GM12878 (cell line): ENCODE data around the gene TDRD12. TPM values are rescaled to one million over a fixed set of nuclear protein-coding genes. Genes with fewer than 3 reads are reported as not detected.

Experiments
- ATAC-seq: fragments of 200-7000 bp; cut with Tn5 transposase; 3 replicates; pipeline ENCODE4 v1.9.1; 2020; ENCODE audit warnings: mild to moderate bottlenecking, moderate library complexity
- BruUV-seq: library from RNA; stranded (reverse); fragments of 400-500 nt; replicated peaks from 2 replicates; lab custom pipeline; 2021; lab: Mats Ljungman, UMichigan
- CTCF ChIA-PET: fragments of 300-600 bp; sonication (Branson Sonifier 250); formaldehyde crosslinking; extraction: SDS; loops from one replicate; lab custom pipeline; 2021; ENCODE audit warnings: inconsistent platforms; lab: Yijun Ruan, JAX
- POLR2A ChIA-PET: fragments of 350-600 bp; formaldehyde crosslinking; extraction: SDS; loops from one replicate; lab custom pipeline; 2021; ENCODE audit warnings: inconsistent platforms; lab: Charles Lee
- RAD21 ChIA-PET: fragments of 300-600 bp; sonication (Branson Sonifier 250); formaldehyde crosslinking; loops from one replicate; lab custom pipeline; 2023; ENCODE audit warnings: antibody characterized with exemption; ENCODE audit not compliant: unreplicated experiment; lab: Charles Lee
- SMC1A ChIA-PET: fragments of 300-600 bp; sonication (Branson Sonifier 250); formaldehyde crosslinking; loops from one replicate; lab custom pipeline; 2023; ENCODE audit not compliant: unreplicated experiment, uncharacterized antibody; lab: Charles Lee
- DNase-seq: peaks from one replicate; pipeline ENCODE4 v3.0.0-alpha.2; 2011; ENCODE audit warnings: low read depth, low spot score
- FAIRE-seq: peaks from 3 replicates; lab custom pipeline; 2011; peaks lifted over from hg19 to GRCh38; lab: Jason Lieb, UNC
- H2AFZ ChIP-seq: 2 replicates; pipeline ENCODE4 v1.6.0; 2011; ENCODE audit warnings: low read depth, low read length, control low read depth; ENCODE audit not compliant: control insufficient read depth
- H3K27ac ChIP-seq: 2 replicates; pipeline ENCODE4 v1.5.1; 2011; ENCODE audit warnings: control low read depth; ENCODE audit not compliant: control insufficient read depth, insufficient read depth
- H3K27me3 ChIP-seq, 2 experiments: replicated peaks in 1 of 2; 2 replicates each; pipeline versions ENCODE4 v1.6.0 to v1.6.1; 2011; ENCODE audit warnings: low read length in 1 of 2; ENCODE audit not compliant: control insufficient read depth in 2 of 2, insufficient read depth in 2 of 2
- H3K36me3 ChIP-seq, 2 experiments: 2 replicates each; pipeline ENCODE4 v1.5.1; 2011; ENCODE audit warnings: low read length in 1 of 2; ENCODE audit not compliant: control insufficient read depth in 2 of 2, insufficient read depth in 2 of 2
- H3K4me1 ChIP-seq: 2 replicates; pipeline ENCODE4 v1.6.1; 2011; ENCODE audit warnings: mild to moderate bottlenecking, low read length, moderate library complexity, mixed read lengths; ENCODE audit not compliant: control insufficient read depth, insufficient read depth
- H3K4me2 ChIP-seq: 2 replicates; pipeline ENCODE4 v1.6.0; 2011; ENCODE audit warnings: control low read depth; ENCODE audit not compliant: control insufficient read depth, insufficient read depth
- H3K4me3 ChIP-seq: fragments of 200-600 bp; sonication (generic); 2 replicates; pipeline ENCODE4 v1.5.1; 2016
- H3K79me2 ChIP-seq: 2 replicates; pipeline ENCODE4 v1.6.0; 2011; ENCODE audit warnings: low read length; ENCODE audit not compliant: control insufficient read depth, insufficient read depth
- H3K9ac ChIP-seq: 2 replicates; pipeline ENCODE4 v1.8.0; 2011; ENCODE audit warnings: low read length, control low read depth, mixed read lengths; ENCODE audit not compliant: control insufficient read depth, insufficient read depth
- H3K9me3 ChIP-seq: replicated peaks from 3 replicates; pipeline ENCODE4 v1.5.1; 2011; ENCODE audit warnings: mild to moderate bottlenecking, low read length; ENCODE audit not compliant: control insufficient read depth, insufficient read depth
- H4K20me1 ChIP-seq: 2 replicates; pipeline ENCODE4 v1.6.0; 2011; ENCODE audit not compliant: control insufficient read depth, insufficient read depth
- ATF7 ChIP-seq: fragments of 450-650 bp; IDR thresholded peaks from 2 replicates; pipeline ENCODE4 v1.6.1; 2016; ENCODE audit warnings: low read depth, mild to moderate bottlenecking
- BACH1 ChIP-seq: fragments of 450-650 bp; IDR thresholded peaks from 2 replicates; pipeline ENCODE4 v1.6.1; 2017; ENCODE audit warnings: mild to moderate bottlenecking, borderline replicate concordance
- BCL11A ChIP-seq: IDR thresholded peaks from 2 replicates; pipeline ENCODE4 v1.6.1; 2011; ENCODE audit warnings: low read depth, low read length
- BHLHE40 ChIP-seq, 2 experiments: fragments of 450-650 bp in 1 of 2; IDR thresholded peaks; 2 replicates each; pipeline ENCODE4 v1.6.1; 2011 to 2017; ENCODE audit warnings: low read depth in 2 of 2, borderline replicate concordance in 1 of 2, improper control_type of control experiment in 1 of 2, low read length in 1 of 2, mild to moderate bottlenecking in 1 of 2
- EED ChIP-seq: sonication (generic); IDR thresholded peaks from 2 replicates; pipeline ENCODE4 v1.6.1; 2016; ENCODE audit warnings: antibody characterized with exemption, low read depth
- EP300 ChIP-seq, 2 experiments: fragments of 150-350 bp in 1 of 2; IDR thresholded peaks; 2 replicates each; pipeline ENCODE4 v1.6.1; 2011 to 2012; ENCODE audit warnings: low read depth in 2 of 2, low read length in 2 of 2, borderline replicate concordance in 1 of 2, improper control_type of control experiment in 1 of 2, inconsistent platforms in 1 of 2; ENCODE audit not compliant: control insufficient read depth in 1 of 2
- FOXK2 ChIP-seq: fragments of 450-650 bp; IDR thresholded peaks from 2 replicates; pipeline ENCODE4 v1.6.1; 2017; ENCODE audit warnings: mild to moderate bottlenecking, moderate library complexity
- HCFC1 ChIP-seq: fragments of 150-350 bp; IDR thresholded peaks from 2 replicates; pipeline ENCODE4 v1.6.1; 2014; ENCODE audit warnings: low read length
- NR2F1 ChIP-seq: fragments of 450-650 bp; conservative IDR thresholded peaks from 2 replicates; pipeline ENCODE4 v1.6.1; 2017; ENCODE audit warnings: mild to moderate bottlenecking
- POLR2AphosphoS2 ChIP-seq: IDR thresholded peaks from 2 replicates; pipeline ENCODE4 v1.6.1; 2011; ENCODE audit warnings: low read depth, mild to moderate bottlenecking, low read length, improper control_type of control experiment, moderate library complexity
- RCOR1 ChIP-seq: conservative IDR thresholded peaks from 2 replicates; pipeline ENCODE4 v1.6.1; 2012; ENCODE audit warnings: low read depth, low read length, improper control_type of control experiment
- RELA ChIP-seq: fragments of 450-650 bp; IDR thresholded peaks from 2 replicates; pipeline ENCODE4 v1.8.0; 2014; ENCODE audit warnings: borderline replicate concordance; ENCODE audit not compliant: partially characterized antibody
- SIN3A ChIP-seq: IDR thresholded peaks from 2 replicates; pipeline ENCODE4 v1.6.1; 2012; ENCODE audit warnings: low read depth, low read length, improper control_type of control experiment
- SIX5 ChIP-seq: IDR thresholded peaks from 2 replicates; pipeline ENCODE4 v1.6.1; 2011; ENCODE audit warnings: mild to moderate bottlenecking, low read depth, low read length, moderate library complexity; ENCODE audit not compliant: severe bottlenecking
- SREBF2 ChIP-seq: IDR thresholded peaks from 2 replicates; pipeline ENCODE4 v1.6.1; 2012; ENCODE audit warnings: mild to moderate bottlenecking, low read length
- ZBTB33 ChIP-seq: fragments of 450-650 bp; IDR thresholded peaks from 2 replicates; pipeline ENCODE4 v1.6.1; 2017; ENCODE audit warnings: mild to moderate bottlenecking
- WGBS: methylation state at CpG from one replicate; pipeline ENCODE4 v1.1.6; 2016; ENCODE audit warnings: low lambda C conversion rate; ENCODE audit not compliant: insufficient replicate concordance, insufficient coverage; ENCODE audit errors: missing lambda C conversion rate; 5-methylcytosine and 5-hydroxymethylcytosine counted together
- in situ Hi-C: fragments of 300-500 bp; cut with MboI; formaldehyde crosslinking; loops from 9 replicates; pipeline ENCODE4 v1.14.3; 2018; ENCODE audit warnings: mixed read lengths
- intact Hi-C: fragments of 100-400 bp; cut with micrococcal nuclease; formaldehyde crosslinking; loops from one replicate; pipeline ENCODE4 v1.14.2; 2022; ENCODE audit not compliant: unreplicated experiment
- polyA plus RNA-seq, 11 experiments: library from polyadenylated mRNA; depleted of rRNA in 4 of 11; unstranded in 6 of 11; stranded (reverse) in 5 of 11; fragments of >200 nt; fragmentation: Nextera tagmentation in 4 of 11; fragmentation: Illumina TruSeq in 1 of 11; extraction: Ambion mirVana in 4 of 11; extraction: Trizol in 1 of 11; gene quantifications; 1 replicate in 1 of 11; 2 replicates in 10 of 11; pipeline versions ENCODE4 v1.2.1 to v1.2.3, GENCODE V29; 2011 to 2016; ENCODE audit warnings: inconsistent platforms in 2 of 11, missing spikeins in 2 of 11, low read depth in 1 of 11
- total RNA-seq, 4 experiments: library from RNA; depleted of rRNA in 3 of 4; stranded (reverse); fragments of >200 nt in 3 of 4; fragmentation: Illumina TruSeq in 1 of 4; extraction: Trizol in 1 of 4; gene quantifications; 2 replicates each; pipeline versions ENCODE4 v1.2.1 to v1.2.3, GENCODE V29; 2013 to 2021

The TDRD12 gene
- total and polyA plus RNA-seq, 10 of the 15 experiments (the other 5 are each of a cell fraction or from before 2014, with no cell fraction given): 0.08 to 0.15 TPM; not detected in 8

GRCh38 chr19:32800754-32801153 is 81.2 kb downstream of the TDRD12 start (continued):
- TF ChIP-seq EP300 (IDR thresholded peaks at IDR 0.05; ENCODE audit: borderline replicate concordance in 1 of 2, control insufficient read depth in 1 of 2, low read depth in 2 of 2, low read length in 2 of 2): no peak
- TF ChIP-seq, all 136 proteins: peak for 0

GRCh38 chr19:32802840-32803239 is 83.3 kb downstream of the TDRD12 start:
- Histone ChIP-seq H2AFZ (no peak overlapping the region), H3K9me3 (no peaks in the 10 kb centered on the region), H3K36me3 (no peaks in the 10 kb centered on the region), H3K9ac (no peak overlapping the region), H3K4me3 (no peak overlapping the region), H4K20me1 (no peaks in the 10 kb centered on the region), H3K27ac (no peak overlapping the region), H3K4me1 (no peaks in the 10 kb centered on the region), H3K27me3 (no peaks in the 10 kb centered on the region), H3K4me2 (no peak overlapping the region), H3K79me2 (no peaks in the 10 kb centered on the region)
- ChIA-PET CTCF (no interaction called here), SMC1A (no interaction called here), RAD21 (no interaction called here), POLR2A (no interaction called here)
- TF ChIP-seq BCL11A (no peak), BHLHE40 (IDR thresholded peaks at IDR 0.05; ENCODE audit: borderline replicate concordance in 1 of 2, low read depth in 2 of 2, low read length in 1 of 2) (no peak), ZBTB33 (no peak), RCOR1 (no peak), POLR2AphosphoS2 (no peak), FOXK2 (no peak), EED (no peak), HCFC1 (no peak), NR2F1 (no peak), SIN3A (no peak), BACH1 (no peak), SREBF2 (no peak), RELA (no peak), SIX5 (no peak), ATF7 (no peak)
- ATAC-seq: no peak
- no peak for FAIRE-seq
- no TSS peak for BruUV-seq
- intact Hi-C loops: no loop called here
- 88% methylated on average over 12 of the region's 12 CpGs for WGBS
- in situ Hi-C loops: no loop called here
- no peak for DNase-seq
